NCI-H146 (cell line): ENCODE measurements around the gene APBB2.
A peak's percentile ranks its signal among the peaks of the same experiment; 100 is the strongest.

ENCODE experiments used
- DNase-seq: peaks from one replicate; lab custom pipeline; 2025; lab: John Stamatoyannopoulos, UW

The APBB2 gene

DNA sequence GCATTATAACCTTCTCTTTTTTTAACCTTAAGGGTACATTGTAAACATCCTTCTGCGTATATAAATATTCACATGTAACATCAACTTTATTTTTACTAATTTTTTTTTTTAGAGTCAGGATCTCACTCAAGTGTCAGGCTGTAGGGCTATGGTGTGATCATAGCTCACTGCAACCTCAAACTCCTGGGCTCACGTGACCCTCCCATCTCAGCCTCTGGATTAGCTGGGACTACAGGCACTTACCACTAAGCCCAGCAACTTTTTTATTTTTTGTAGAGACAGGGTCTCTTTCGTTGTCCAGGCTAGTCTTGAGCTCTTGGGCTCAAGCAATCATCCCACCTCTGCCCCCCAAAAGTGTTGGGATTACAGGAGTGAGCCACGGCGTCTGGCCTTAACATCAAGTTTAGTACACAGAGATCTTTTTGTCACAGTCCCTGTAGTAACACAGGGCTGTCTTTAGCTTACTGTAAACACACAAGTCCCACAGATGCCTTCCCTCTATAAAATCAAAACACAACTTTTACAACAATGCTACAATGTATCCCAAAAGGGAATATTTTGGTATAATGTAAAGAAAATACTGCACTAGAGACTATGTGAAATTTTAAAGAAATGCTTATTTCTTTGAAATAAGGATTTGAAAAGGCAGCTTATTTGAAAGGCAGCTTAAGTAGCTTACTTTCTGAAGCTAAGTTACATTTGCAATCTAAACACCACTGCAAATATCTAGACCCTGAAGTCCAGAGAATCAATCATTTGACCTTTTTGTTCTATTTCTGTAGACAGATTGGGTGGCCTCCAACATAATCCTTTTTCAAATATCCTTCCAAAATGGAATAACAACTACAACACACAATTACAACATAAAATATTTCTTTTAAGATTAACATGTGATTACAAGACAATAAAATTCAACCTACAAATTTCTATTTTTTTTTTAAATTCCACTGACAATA, 116.0 kb downstream of the APBB2 start:
- DNase-seq: no peak

GRCh38 chr4:41095973-41096372, 118.4 kb downstream of the APBB2 start:
- no peak for DNase-seq

- DNase-seq: peak; percentile 66
Measured at GRCh38 chr4:41095192-41095872, 119.0 kb downstream of the APBB2 start.

- DNase-seq: no peak
Measured at GRCh38 chr4:41092128-41092527, 122.2 kb downstream of the APBB2 start.

DNA sequence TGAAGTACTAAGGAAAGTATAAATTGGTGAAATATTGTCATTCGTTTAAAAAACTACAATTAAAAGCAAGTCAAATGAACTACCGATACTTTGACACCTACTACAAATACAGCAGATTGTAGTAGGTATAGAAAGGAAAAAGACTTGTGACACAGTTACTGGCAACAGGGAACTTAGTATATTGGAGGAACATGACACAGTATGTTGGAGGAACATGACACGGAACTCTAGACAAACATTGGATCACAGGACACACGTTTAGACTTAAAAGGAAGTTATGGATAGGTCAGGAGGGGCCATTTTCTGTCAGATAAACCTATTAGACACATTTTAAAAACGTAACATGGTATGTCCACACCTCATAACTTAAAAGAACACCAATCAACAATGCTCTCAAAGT, 132.5 kb downstream of the APBB2 start:
- no peak for DNase-seq

DNA sequence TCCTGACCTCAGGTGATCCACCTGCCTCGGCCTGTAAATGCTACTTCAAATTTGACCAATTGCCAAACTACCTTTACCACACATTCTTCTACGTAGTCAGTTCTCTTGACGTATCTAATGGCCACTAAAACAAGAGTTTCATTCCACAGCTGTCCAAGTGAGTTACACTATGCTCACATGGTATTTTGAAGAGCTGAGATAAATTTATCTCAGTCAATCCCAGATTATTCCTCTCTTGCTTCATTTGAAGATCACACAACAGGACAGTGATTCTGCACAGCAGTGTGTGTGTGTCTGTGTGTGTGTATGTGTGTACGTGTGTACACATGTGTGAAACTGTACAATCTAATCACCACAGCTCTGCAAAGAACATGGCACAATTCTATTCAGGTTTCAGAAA, 133.4 kb downstream of the APBB2 start:
- DNase-seq: no peak

- DNase-seq: no peak
Measured at GRCh38 chr4:41079881-41080560, 134.3 kb downstream of the APBB2 start.

- DNase-seq: no peak
Measured at GRCh38 chr4:41077628-41078027, 136.7 kb downstream of the APBB2 start.

GRCh38 chr4:41076481-41076880, 137.9 kb downstream of the APBB2 start:
- no peak for DNase-seq

DNA sequence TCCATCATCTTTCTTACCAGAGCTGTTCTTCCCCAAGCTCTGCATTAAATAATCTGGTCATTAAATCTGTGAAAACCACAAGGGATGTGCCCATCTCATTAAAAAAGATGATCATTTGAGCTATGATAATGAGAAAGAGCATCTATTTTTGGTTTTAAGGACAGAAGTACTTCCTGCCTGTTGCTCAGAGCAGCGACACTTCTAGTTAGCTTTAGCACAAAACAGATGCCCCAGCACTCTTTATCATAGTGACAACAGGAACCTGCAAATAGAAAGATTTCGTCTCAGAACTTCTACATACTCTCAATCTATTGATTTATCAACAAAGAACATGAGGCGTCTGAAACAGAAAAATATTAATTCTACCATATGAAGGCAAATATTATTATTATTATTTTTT, 140.1 kb downstream of the APBB2 start:
- no peak for DNase-seq

GRCh38 chr4:41072021-41072777, 142.1 kb downstream of the APBB2 start:
- peak; percentile 52 for DNase-seq

GRCh38 chr4:41070516-41071281, 143.6 kb downstream of the APBB2 start:
- DNase-seq: no peak

- DNase-seq: peak; percentile 93
Measured at GRCh38 chr4:41069838-41070237, 144.5 kb downstream of the APBB2 start.

GRCh38 chr4:41069257-41069656, 145.1 kb downstream of the APBB2 start:
- DNase-seq: peak; percentile 57

GRCh38 chr4:41067369-41067768, 147.0 kb downstream of the APBB2 start:
- no peak for DNase-seq

GRCh38 chr4:41066049-41066448, 148.3 kb downstream of the APBB2 start:
- no peak for DNase-seq

GRCh38 chr4:41065434-41066006, 148.8 kb downstream of the APBB2 start:
- no peak for DNase-seq

DNA sequence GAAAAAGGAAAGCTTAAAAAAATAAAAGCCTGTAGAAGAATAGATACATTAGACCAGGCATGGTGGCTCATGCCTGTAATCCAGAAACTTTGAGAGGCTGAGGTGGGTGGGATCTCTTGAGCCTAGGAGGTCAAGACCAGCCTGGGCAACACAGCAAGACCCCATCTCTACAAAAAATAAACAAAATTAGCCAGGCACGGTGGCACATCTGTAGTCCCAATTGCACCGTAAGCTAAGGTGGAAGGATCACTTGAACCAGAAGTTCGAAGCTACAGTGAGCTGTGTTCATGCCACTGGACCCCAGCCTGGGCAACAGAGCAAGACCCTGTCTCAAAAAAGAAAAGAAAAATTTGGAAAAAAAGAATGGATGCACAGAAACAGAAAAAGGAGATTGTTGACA, 149.4 kb downstream of the APBB2 start:
- no peak for DNase-seq

DNA sequence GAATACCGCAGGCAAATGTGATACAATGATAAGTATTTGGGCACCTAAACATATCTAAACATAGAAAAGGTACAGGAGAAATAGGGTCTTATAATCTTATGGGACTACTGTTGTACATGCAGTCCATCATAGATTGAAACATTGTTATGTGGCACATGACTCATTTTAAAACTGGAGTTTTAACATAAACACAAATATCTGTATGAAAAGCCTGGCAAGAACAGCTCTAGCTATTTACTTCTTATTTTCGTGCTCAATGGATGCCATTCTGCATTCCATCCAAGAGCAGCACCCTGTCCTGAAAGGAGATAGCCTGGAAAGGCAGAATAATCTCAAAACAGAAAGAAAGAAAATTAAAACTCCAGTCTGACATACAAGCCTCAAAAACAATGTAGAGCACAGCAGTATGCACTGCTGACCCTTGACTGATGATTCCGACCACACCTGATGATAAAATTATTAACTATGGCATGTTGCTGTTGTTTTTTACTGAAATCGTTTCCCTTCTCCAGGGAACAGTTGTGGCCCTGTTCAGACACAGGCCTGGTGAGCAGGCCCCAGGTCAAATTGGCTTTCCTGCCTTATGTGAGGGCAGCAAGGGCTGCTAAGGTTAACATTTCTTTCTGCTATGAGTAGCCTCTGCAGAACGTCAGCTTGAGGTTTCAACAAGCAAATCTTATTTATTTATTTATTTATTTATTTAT, 152.7 kb downstream of the APBB2 start:
- no peak for DNase-seq
